Smooth muscle cell (in vitro differentiated cells): ENCODE results near the gene PIGZ. TPM values are rescaled to one million over a fixed set of nuclear protein-coding genes. Genes with fewer than 3 reads are reported as not detected.

Experiments
- DNase-seq: peaks from one replicate; lab custom pipeline; 2025; ENCODE audit not compliant: unreplicated experiment; lab: John Stamatoyannopoulos, UW
- H2AFZ ChIP-seq: fragments of 200-600 bp; sonication (generic); 2 replicates; pipeline ENCODE4 v1.6.0; 2016; ENCODE audit warnings: antibody characterized with exemption, low read depth, mild to moderate bottlenecking
- H3F3A ChIP-seq: fragments of 200-600 bp; sonication (generic); 2 replicates; pipeline ENCODE4 v1.6.0; 2017; ENCODE audit warnings: antibody characterized with exemption, low read depth
- H3K27ac ChIP-seq: fragments of 200-600 bp; sonication (generic); 2 replicates; pipeline ENCODE4 v1.5.1; 2016; ENCODE audit warnings: low read depth, mild to moderate bottlenecking
- H3K27me3 ChIP-seq: fragments of 200-600 bp; sonication (generic); 2 replicates; pipeline ENCODE4 v1.6.1; 2016; ENCODE audit warnings: low read depth, mild to moderate bottlenecking
- H3K36me3 ChIP-seq: fragments of 200-600 bp; sonication (generic); 2 replicates; pipeline ENCODE4 v1.5.1; 2016; ENCODE audit warnings: low read depth
- H3K4me1 ChIP-seq: fragments of 200-600 bp; sonication (generic); 2 replicates; pipeline ENCODE4 v1.5.1; 2016; ENCODE audit warnings: low read depth
- H3K4me2 ChIP-seq: fragments of 200-600 bp; sonication (generic); 2 replicates; pipeline ENCODE4 v1.6.0; 2016; ENCODE audit warnings: mild to moderate bottlenecking
- H3K4me3 ChIP-seq: fragments of 200-600 bp; sonication (generic); 2 replicates; pipeline ENCODE4 v1.5.1; 2016; ENCODE audit warnings: mild to moderate bottlenecking
- H3K79me2 ChIP-seq: fragments of 200-600 bp; sonication (generic); 2 replicates; pipeline ENCODE4 v1.6.0; 2016; ENCODE audit warnings: low read depth, mild to moderate bottlenecking
- H3K9ac ChIP-seq: fragments of 200-600 bp; sonication (generic); 2 replicates; pipeline ENCODE4 v1.6.0; 2016; ENCODE audit warnings: low read depth
- H3K9me3 ChIP-seq: fragments of 200-600 bp; sonication (generic); replicated peaks from 2 replicates; pipeline ENCODE4 v1.5.1; 2016; ENCODE audit warnings: low read depth
- H4K20me1 ChIP-seq: fragments of 200-600 bp; sonication (generic); 2 replicates; pipeline ENCODE4 v1.6.0; 2016; ENCODE audit warnings: low read depth
- CTCF ChIP-seq: fragments of 200-600 bp; sonication (generic); IDR thresholded peaks from 2 replicates; pipeline ENCODE4 v1.5.1; 2017; ENCODE audit warnings: borderline replicate concordance, mild to moderate bottlenecking, antibody characterized with exemption; ENCODE audit not compliant: insufficient read depth, poor library complexity, severe bottlenecking
- WGBS: methylation state at CpG from one replicate; pipeline ENCODE4 v1.1.7; 2016; ENCODE audit warnings: low lambda C conversion rate; 5-methylcytosine and 5-hydroxymethylcytosine counted together
- polyA plus RNA-seq: library from polyadenylated mRNA; unstranded; fragments of >200 nt; fragmentation: Nextera tagmentation; extraction: Ambion mirVana; gene quantifications from 2 replicates; pipeline ENCODE4 v1.2.1, GENCODE V29; 2016
- total RNA-seq: library from RNA; depleted of rRNA; stranded (reverse); fragments of >200 nt; gene quantifications from 2 replicates; pipeline ENCODE4 v1.2.3, GENCODE V29; 2014

Gene PIGZ
- total and polyA plus RNA-seq, 2 experiments from 2014 or later: 2.6 to 3.0 TPM

DNA sequence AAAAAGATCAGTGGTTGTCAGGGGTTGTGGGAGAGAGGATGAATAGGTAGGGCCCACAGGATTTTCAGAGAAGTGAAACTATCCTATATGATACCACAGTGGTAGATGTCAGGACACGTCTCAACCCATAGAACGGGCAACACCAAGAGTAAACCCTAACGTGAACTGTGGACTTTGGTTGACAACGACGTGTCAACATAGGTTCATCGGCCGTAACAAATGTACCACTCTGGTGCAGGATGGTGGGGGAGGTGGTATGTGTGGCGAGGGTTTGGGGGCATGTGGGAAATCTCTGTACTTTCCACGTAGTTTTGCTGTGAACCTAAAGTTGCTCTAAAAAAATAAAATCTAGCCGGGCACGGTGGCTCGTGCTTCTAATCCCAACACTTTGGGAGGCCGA lies 13.0 kb upstream of the PIGZ start:
- no peaks in the 10 kb centered on the region for H4K20me1 ChIP-seq
- no peaks in the 10 kb centered on the region for H3K36me3 ChIP-seq
- no peak overlapping the region for H3K27ac ChIP-seq
- WGBS: 94% methylated on average over 13 of the region's 13 CpGs
- H2AFZ ChIP-seq: no peak overlapping the region
- no peaks in the 10 kb centered on the region for H3K79me2 ChIP-seq
- no peak overlapping the region for H3K9ac ChIP-seq
- no peak for TF ChIP-seq CTCF
- no peak overlapping the region for H3K4me2 ChIP-seq
- no peaks in the 10 kb centered on the region for H3K27me3 ChIP-seq
- H3K4me1 ChIP-seq: no peaks in the 10 kb centered on the region
- no peaks in the 10 kb centered on the region for H3F3A ChIP-seq
- H3K9me3 ChIP-seq: peaks cover 3% of the 10 kb centered on the region
- no peak for DNase-seq
- no peak overlapping the region for H3K4me3 ChIP-seq

DNA sequence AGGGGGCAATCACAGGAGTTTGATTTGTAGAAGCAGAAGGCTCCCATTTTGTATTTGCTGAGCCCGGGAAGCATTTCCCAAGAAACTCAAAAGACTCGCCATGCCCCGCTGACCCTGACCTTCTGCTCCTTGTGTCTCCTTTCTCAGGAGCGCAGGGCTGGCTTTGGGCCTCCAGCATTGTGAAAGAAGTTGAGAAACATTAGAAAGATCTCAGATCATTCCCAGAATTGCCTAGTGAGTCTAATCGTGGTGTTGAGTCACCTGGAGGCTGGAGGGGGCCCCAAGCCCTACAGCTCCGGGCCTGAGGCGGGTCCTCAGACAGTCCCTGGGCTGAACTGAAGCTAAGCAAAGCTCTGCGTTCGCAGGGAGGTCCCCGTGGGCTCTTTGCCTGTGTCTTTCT lies 10.9 kb upstream of the PIGZ start:
- no peaks in the 10 kb centered on the region for H3K36me3 ChIP-seq
- no peaks in the 10 kb centered on the region for H4K20me1 ChIP-seq
- WGBS: 78% methylated on average over 10 of the region's 10 CpGs
- H3K4me1 ChIP-seq: no peaks in the 10 kb centered on the region
- H3K27ac ChIP-seq: no peak overlapping the region
- no peak overlapping the region for H3K9ac ChIP-seq
- no peak overlapping the region for H3K4me3 ChIP-seq
- no peaks in the 10 kb centered on the region for H3F3A ChIP-seq
- TF ChIP-seq CTCF: no peak
- H3K4me2 ChIP-seq: peak overlapping the region; percentile 12
- no peak for DNase-seq
- no peaks in the 10 kb centered on the region for H3K27me3 ChIP-seq
- peak overlapping the region; percentile 54 for H2AFZ ChIP-seq
- no peaks in the 10 kb centered on the region for H3K79me2 ChIP-seq
- H3K9me3 ChIP-seq: peaks cover 3% of the 10 kb centered on the region

GRCh38 chr3:196976941-196977340 lies 8.3 kb upstream of the PIGZ start:
- H2AFZ ChIP-seq: no peak overlapping the region
- no peaks in the 10 kb centered on the region for H3F3A ChIP-seq
- H3K4me2 ChIP-seq: no peak overlapping the region
- no peaks in the 10 kb centered on the region for H3K79me2 ChIP-seq
- 85% methylated on average over 11 of the region's 11 CpGs for WGBS
- H3K27me3 ChIP-seq: no peaks in the 10 kb centered on the region
- no peaks in the 10 kb centered on the region for H3K9me3 ChIP-seq
- H3K4me3 ChIP-seq: no peak overlapping the region
- no peaks in the 10 kb centered on the region for H4K20me1 ChIP-seq
- DNase-seq: no peak
- no peaks in the 10 kb centered on the region for H3K4me1 ChIP-seq
- H3K9ac ChIP-seq: no peak overlapping the region
- H3K36me3 ChIP-seq: no peaks in the 10 kb centered on the region
- no peak overlapping the region for H3K27ac ChIP-seq
- TF ChIP-seq CTCF: no peak

DNA sequence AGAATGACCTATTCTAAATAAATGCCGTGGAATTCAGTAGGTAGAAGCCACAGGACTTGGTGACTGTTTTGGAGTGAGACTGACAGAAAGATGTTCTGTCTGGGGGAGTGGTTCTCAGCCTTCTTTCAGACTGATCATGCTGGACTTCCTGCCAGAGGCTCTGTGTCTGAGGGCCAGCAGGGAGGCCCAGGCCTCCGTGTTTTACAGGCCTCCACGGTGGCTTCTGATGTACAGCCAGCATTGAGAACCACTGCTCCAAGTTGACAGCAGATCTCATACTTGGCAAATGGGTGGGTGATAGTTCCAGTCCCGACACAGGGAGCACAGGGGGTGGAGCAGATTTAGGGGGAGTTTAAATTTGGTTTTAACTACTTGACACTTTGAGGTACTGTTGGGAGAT lies 6.7 kb upstream of the PIGZ start:
- TF ChIP-seq CTCF: no peak
- Histone ChIP-seq H3K4me1 (no peaks in the 10 kb centered on the region), H3K27me3 (peaks cover 5% of the 10 kb centered on the region), H3K9me3 (no peaks in the 10 kb centered on the region), H3K36me3 (no peaks in the 10 kb centered on the region), H4K20me1 (no peaks in the 10 kb centered on the region), H3K79me2 (no peaks in the 10 kb centered on the region), H2AFZ (no peak overlapping the region), H3K4me3 (no peak overlapping the region), H3F3A (no peaks in the 10 kb centered on the region), H3K4me2 (no peak overlapping the region), H3K9ac (no peak overlapping the region), H3K27ac (no peak overlapping the region)
- DNase-seq: no peak
- 76% methylated on average over 4 of the region's 4 CpGs for WGBS
